ENCODE results near the gene KIF18B. TPM values are rescaled to one million over a fixed set of nuclear protein-coding genes. Genes with fewer than 3 reads are reported as not detected.

KIF18B gene
- total and polyA plus RNA-seq, 2 of the 8 experiments (the other 6 are each of a cell fraction or from before 2014, with no cell fraction given): 39.0 to 59.4 TPM

DNA sequence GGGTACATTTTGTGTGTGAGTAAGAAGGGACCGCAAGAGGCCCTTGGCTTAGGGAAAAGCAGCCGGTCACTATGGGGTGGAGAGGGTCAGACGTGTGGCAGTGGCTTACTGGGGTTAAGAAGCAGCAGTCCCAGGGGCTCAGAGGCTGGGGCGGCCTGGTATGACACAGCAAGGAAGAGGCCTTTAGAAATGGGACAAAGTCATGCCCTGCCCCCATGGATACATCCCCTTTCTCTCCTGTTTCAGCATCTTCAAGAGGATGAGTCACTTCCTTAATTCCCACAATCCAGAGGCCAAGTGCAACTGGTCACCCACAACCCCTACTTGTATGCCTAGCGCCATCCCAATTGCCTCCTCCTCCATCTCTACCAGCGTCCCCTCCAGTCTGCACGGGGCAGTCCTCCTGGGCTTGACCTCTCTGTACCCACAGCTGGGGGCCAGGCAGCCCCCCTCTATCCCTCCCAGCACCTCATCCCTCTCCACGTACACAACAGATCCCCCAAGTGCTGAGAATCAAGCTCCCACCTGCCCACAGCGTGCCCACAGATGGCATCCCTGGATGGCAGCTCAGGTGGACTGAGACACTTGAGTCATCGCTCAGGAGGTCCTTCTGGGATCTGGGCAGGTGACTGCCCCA, 41.4 kb downstream of the KIF18B start:
- Histone ChIP-seq H3K9ac (replicated peaks in 1 of 4; ENCODE audit: extremely low read depth in 1 of 4, low read depth in 3 of 4, low read length in 3 of 4) (no peak overlapping the region), H3K56ac (replicated peaks; ENCODE audit: insufficient read length, low read depth, low read length) (no peak overlapping the region), H3K79me2 (ENCODE audit: control insufficient read depth in 1 of 2, insufficient read depth in 2 of 2, low read length in 2 of 2) (no peaks in the 10 kb centered on the region), H3K27ac (ENCODE audit: low read depth, low read length) (no peak overlapping the region), H2AFZ (ENCODE audit: low read length) (no peak overlapping the region), H2AK5ac (ENCODE audit: low read depth, low read length) (0 out of 2 replicates have a peak overlapping the region, but pooled peaks have one; percentile 48), H3K4ac (replicated peaks; ENCODE audit: insufficient read length, low read depth, low read length) (no peak overlapping the region), H2BK20ac (ENCODE audit: low read length) (no peak overlapping the region), H2BK5ac (ENCODE audit: low read depth, low read length) (no peak overlapping the region), H3K18ac (ENCODE audit: extremely low read depth, low read length) (no peak overlapping the region), H2BK120ac (replicated peaks; ENCODE audit: low read depth, low read length) (no peak overlapping the region), H2BK12ac (ENCODE audit: low read depth, low read length) (0 out of 2 replicates have a peak overlapping the region, but pooled peaks have one; percentile 39), H4K91ac (replicated peaks; ENCODE audit: insufficient read length, low read length) (no peak overlapping the region), H3K4me3 (ENCODE audit: extremely low read depth in 1 of 4, insufficient read depth in 2 of 4, low read depth in 3 of 4, low read length in 4 of 4) (no peak overlapping the region), H3K4me2 (ENCODE audit: insufficient read depth in 1 of 2, low read depth in 2 of 2, low read length in 2 of 2) (no peak overlapping the region), H3K79me1 (ENCODE audit: low read depth, low read length) (no peaks in the 10 kb centered on the region), H3K23ac (ENCODE audit: insufficient read length) (no peak overlapping the region), H3K36me3 (ENCODE audit: control insufficient read depth in 2 of 4, insufficient read depth in 4 of 4, low read length in 3 of 4) (no peaks in the 10 kb centered on the region), H4K5ac (ENCODE audit: insufficient read length, low read depth, low read length) (no peak overlapping the region), H3K9me3 (ENCODE audit: insufficient read depth in 2 of 2, low read depth in 1 of 2, low read length in 1 of 2) (no peaks in the 10 kb centered on the region), H3K4me1 (replicated peaks in 1 of 4; ENCODE audit: control insufficient read depth in 3 of 4, insufficient read depth in 4 of 4, low read length in 3 of 4) (peaks cover 0 to 5% (median 0%) of the 10 kb centered on the region in 4 experiments; a peak in 3 of 7 replicates), H4K8ac (ENCODE audit: extremely low read depth, insufficient read depth, low read length) (0 out of 2 replicates have a peak overlapping the region, but pooled peaks have one; percentile 26), H3K23me2 (ENCODE audit: low read depth, low read length) (no peaks in the 10 kb centered on the region), H3K14ac (ENCODE audit: insufficient read length) (no peak overlapping the region), H2BK15ac (ENCODE audit: low read length) (no peak overlapping the region), H4K20me1 (replicated peaks in 1 of 2; ENCODE audit: control insufficient read depth in 1 of 2, insufficient read depth in 2 of 2, low read length in 2 of 2) (no peaks in the 10 kb centered on the region), H3K27me3 (replicated peaks in 1 of 4; ENCODE audit: control insufficient read depth in 3 of 4, extremely low read depth in 1 of 4, insufficient read depth in 3 of 4, low read length in 3 of 4) (peaks cover 0 to 2% (median 0%) of the 10 kb centered on the region in 4 experiments; a peak in 3 of 7 replicates)
- CTCF ChIA-PET (ENCODE audit: partially characterized antibody): no interaction called here
- FAIRE-seq (no peak), DNase-seq (ENCODE audit: low read depth in 1 of 2, low spot score in 2 of 2) (no peak)
- POLR2A ChIA-PET (ENCODE audit: partially characterized antibody): interaction anchor here (0.6 to 1.5 kb wide), 3 partner anchors 7 to 134 kb away, joined by 3 to 5 read pairs (median 3); no protein-coding TSS in a partner anchor
- TF ChIP-seq SIRT6 (IDR thresholded peaks at IDR 0.05; ENCODE audit: low read length): no peak
- no peak for TF ChIP-seq NRF1 (IDR thresholded peaks at IDR 0.05; ENCODE audit: low read depth, low read length)
- TF ChIP-seq TAF7 (optimal IDR thresholded peaks at IDR 0.05; ENCODE audit: borderline replicate concordance, low read depth, low read length): no peak
- TF ChIP-seq TCF12 (IDR thresholded peaks at IDR 0.05; ENCODE audit: low read depth, low read length): no peak
- no peak for TF ChIP-seq TAF1 (IDR thresholded peaks at IDR 0.05; ENCODE audit: low read depth, low read length)
- TF ChIP-seq PHF8 (conservative IDR thresholded peaks at IDR 0.05; ENCODE audit: low read depth, low read length): no peak
- TF ChIP-seq CHD2 (IDR thresholded peaks at IDR 0.05; ENCODE audit: low read length): no peak
- no peak for TF ChIP-seq KDM1A (IDR thresholded peaks at IDR 0.05; ENCODE audit: borderline replicate concordance, low read length)
- no peak for TF ChIP-seq FOSL1 (IDR thresholded peaks at IDR 0.05; ENCODE audit: insufficient read depth, low read depth, low read length)
- TF ChIP-seq TEAD4 (IDR thresholded peaks at IDR 0.05; ENCODE audit: low read depth, low read length): no peak
- 75% methylated on average over 10 of the region's 10 CpGs; no CpG with 5 or more reads in 1 of the 2 experiments for WGBS, 2 experiments (ENCODE audit: extremely low coverage in 1 of 2, insufficient coverage in 1 of 2, insufficient read length in 1 of 2, insufficient replicate concordance in 2 of 2, low coverage in 1 of 2, low lambda C conversion rate in 2 of 2, missing lambda C conversion rate in 1 of 2)
